NOMO-1 treated with dmso at 0.1 percent for 144 hours (cell line): ENCODE results near the gene ELOVL7.
"Not testable (repeated sequence)": the region's sequence is repeated elsewhere in the genome, so short reads cannot be mapped to it uniquely, and the experiment has no call there.

Experiments
- DNase-seq: peaks from one replicate; lab custom pipeline; 2025; ENCODE audit not compliant: unreplicated experiment; lab: John Stamatoyannopoulos, UW

Gene ELOVL7

GRCh38 chr5:60715201-60715928, 128.7 kb downstream of the ELOVL7 start:
- not testable (repeated sequence) for DNase-seq

- no peak for DNase-seq
These were observed 131.1 kb downstream of the ELOVL7 start for GRCh38 chr5:60712950-60713349.

GRCh38 chr5:60711892-60712291, 132.2 kb downstream of the ELOVL7 start:
- DNase-seq, result not testable (repeated sequence)

- DNase-seq, result no peak
These were observed 133.7 kb downstream of the ELOVL7 start for GRCh38 chr5:60710362-60710761.

- DNase-seq, result no peak
These were observed 138.9 kb downstream of the ELOVL7 start for GRCh38 chr5:60705144-60705543.

- DNase-seq, result no peak
These were observed 140.1 kb downstream of the ELOVL7 start for GRCh38 chr5:60703944-60704343.
